WI38 (cell line): Measurements from ENCODE around the gene CXCR6.

Source experiments
- H3K4me3 ChIP-seq: 2 replicates; pipeline ENCODE4 v1.5.1; 2011; ENCODE audit warnings: low read depth, mild to moderate bottlenecking, control low read depth, low read length
- CTCF ChIP-seq: IDR thresholded peaks from 2 replicates; pipeline ENCODE4 v1.5.1; 2012; ENCODE audit warnings: low read depth, mild to moderate bottlenecking, control low read depth, low read length

The CXCR6 gene

GRCh38 chr3:45943207-45943846 is at the start of gene CXCR6:
TSS of gene CXCR6 (plus strand) at chr3:45943464. CDS start at chr3:45946482, 3,018 bp downstream.
- H3K4me3 ChIP-seq = no peak within 1 kb of the TSS
- TF ChIP-seq CTCF = no peak

GRCh38 chr3:45894015-45894414 is 49.2 kb upstream of the CXCR6 start:
- TF ChIP-seq CTCF = no peak
- H3K4me3 ChIP-seq = no peak overlapping the region

- TF ChIP-seq CTCF = no peak
- H3K4me3 ChIP-seq = no peak overlapping the region
Observed at GRCh38 chr3:45895686-45896468, 47.4 kb upstream of the CXCR6 start.

- H3K4me3 ChIP-seq = no peak overlapping the region
- TF ChIP-seq CTCF = no peak
Observed at GRCh38 chr3:45896956-45897355, 46.3 kb upstream of the CXCR6 start.

GRCh38 chr3:45904931-45905330 is 38.3 kb upstream of the CXCR6 start:
- no peak for TF ChIP-seq CTCF
- H3K4me3 ChIP-seq = no peak overlapping the region

- no peak for TF ChIP-seq CTCF
Observed at GRCh38 chr3:45905755-45906154, 37.5 kb upstream of the CXCR6 start.

More at GRCh38 chr3:45905755-45906154, 37.5 kb upstream of the CXCR6 start:
- no peak overlapping the region for H3K4me3 ChIP-seq
